GM12865 (cell line): ENCODE data around the gene TLCD3A.
"Not testable (repeated sequence)": the region's sequence is repeated elsewhere in the genome, so short reads cannot be mapped to it uniquely, and the experiment has no call there.

ENCODE experiments used
- DNase-seq: peaks from one replicate; pipeline ENCODE4 v3.0.0; 2010; ENCODE audit warnings: low read depth
- H3K4me3 ChIP-seq: 2 replicates; pipeline ENCODE4 v1.5.1; 2011; ENCODE audit warnings: mild to moderate bottlenecking, low read depth, low read length, control low read depth
- TF ChIP-seq, protein P1 (sequence below): IDR thresholded peaks from 2 replicates; pipeline ENCODE4 v1.5.1; 2011; ENCODE audit warnings: low read length, control low read depth, low read depth, inconsistent platforms; ENCODE audit not compliant: insufficient read depth; ENCODE audit errors: missing control alignments

The TLCD3A gene

DNA sequence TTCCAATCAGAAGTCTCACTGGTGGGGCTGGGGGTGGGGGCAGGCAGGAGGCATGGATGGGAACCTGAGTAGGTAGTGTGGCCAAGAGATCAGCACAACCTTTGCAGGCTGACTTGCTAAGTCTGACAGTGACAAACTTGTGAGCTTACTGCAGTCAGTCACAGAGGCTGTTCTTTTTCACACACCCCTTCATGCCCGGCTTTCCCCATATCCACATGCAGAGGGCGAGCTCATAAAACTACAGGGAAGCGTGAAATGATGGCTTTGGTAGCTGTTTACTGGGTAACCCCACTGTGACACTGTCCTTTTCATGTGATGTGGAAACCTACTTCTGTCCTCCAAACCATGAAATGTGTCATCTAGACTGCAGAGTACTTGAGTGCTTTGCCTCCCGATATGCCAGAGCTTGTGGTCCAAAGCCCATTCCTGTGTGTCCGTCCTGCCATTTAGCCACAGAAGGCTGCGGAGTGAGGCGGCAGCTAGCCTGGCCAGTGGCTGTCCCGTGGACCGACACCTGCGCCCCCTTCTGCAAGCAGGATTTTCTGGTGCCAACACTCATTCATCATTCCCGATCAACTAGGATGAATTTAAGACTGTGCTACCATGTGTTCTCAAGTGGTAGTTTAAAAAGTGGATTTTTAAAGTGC lies 9.9 kb downstream of the TLCD3A start:
- H3K4me3 ChIP-seq, result no peak overlapping the region
- TF ChIP-seq, protein P1, sequence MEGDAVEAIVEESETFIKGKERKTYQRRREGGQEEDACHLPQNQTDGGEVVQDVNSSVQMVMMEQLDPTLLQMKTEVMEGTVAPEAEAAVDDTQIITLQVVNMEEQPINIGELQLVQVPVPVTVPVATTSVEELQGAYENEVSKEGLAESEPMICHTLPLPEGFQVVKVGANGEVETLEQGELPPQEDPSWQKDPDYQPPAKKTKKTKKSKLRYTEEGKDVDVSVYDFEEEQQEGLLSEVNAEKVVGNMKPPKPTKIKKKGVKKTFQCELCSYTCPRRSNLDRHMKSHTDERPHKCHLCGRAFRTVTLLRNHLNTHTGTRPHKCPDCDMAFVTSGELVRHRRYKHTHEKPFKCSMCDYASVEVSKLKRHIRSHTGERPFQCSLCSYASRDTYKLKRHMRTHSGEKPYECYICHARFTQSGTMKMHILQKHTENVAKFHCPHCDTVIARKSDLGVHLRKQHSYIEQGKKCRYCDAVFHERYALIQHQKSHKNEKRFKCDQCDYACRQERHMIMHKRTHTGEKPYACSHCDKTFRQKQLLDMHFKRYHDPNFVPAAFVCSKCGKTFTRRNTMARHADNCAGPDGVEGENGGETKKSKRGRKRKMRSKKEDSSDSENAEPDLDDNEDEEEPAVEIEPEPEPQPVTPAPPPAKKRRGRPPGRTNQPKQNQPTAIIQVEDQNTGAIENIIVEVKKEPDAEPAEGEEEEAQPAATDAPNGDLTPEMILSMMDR, result no peak
- DNase-seq, result no peak

- DNase-seq, result no peak
- no peak overlapping the region for H3K4me3 ChIP-seq
- TF ChIP-seq, protein P1, result no peak
Measured at GRCh38 chr17:743139-743538, 10.7 kb downstream of the TLCD3A start.

- TF ChIP-seq, protein P1, result no peak
- no peak for DNase-seq
- H3K4me3 ChIP-seq, result no peak overlapping the region
Measured at GRCh38 chr17:744937-745336, 12.5 kb downstream of the TLCD3A start.

DNA sequence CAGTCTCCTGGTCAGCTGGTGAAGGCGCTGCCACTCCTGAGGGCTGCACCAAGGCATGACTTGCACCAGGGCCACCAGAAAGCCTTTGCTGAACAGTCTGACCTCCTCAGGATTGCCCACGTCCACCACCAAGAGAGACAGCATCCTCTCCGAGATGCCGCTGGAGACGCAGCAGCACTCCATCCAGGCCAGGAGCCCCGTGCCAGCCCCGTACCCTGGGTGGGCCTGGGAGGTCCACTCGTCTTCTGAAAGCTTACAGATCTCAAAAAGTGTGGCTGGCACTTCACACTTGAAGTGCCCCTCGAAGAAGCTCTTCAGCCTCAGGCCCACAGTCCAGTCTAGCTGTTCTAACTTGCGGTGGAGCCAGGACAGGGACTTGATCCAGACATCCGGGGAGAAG lies 13.0 kb downstream of the TLCD3A start:
- TF ChIP-seq, protein P1, result no peak
- DNase-seq, result no peak
- no peak overlapping the region for H3K4me3 ChIP-seq

- no peak overlapping the region for H3K4me3 ChIP-seq
- TF ChIP-seq, protein P1, result no peak
- DNase-seq, result no peak
Measured at GRCh38 chr17:746181-746580, 13.8 kb downstream of the TLCD3A start.

DNA sequence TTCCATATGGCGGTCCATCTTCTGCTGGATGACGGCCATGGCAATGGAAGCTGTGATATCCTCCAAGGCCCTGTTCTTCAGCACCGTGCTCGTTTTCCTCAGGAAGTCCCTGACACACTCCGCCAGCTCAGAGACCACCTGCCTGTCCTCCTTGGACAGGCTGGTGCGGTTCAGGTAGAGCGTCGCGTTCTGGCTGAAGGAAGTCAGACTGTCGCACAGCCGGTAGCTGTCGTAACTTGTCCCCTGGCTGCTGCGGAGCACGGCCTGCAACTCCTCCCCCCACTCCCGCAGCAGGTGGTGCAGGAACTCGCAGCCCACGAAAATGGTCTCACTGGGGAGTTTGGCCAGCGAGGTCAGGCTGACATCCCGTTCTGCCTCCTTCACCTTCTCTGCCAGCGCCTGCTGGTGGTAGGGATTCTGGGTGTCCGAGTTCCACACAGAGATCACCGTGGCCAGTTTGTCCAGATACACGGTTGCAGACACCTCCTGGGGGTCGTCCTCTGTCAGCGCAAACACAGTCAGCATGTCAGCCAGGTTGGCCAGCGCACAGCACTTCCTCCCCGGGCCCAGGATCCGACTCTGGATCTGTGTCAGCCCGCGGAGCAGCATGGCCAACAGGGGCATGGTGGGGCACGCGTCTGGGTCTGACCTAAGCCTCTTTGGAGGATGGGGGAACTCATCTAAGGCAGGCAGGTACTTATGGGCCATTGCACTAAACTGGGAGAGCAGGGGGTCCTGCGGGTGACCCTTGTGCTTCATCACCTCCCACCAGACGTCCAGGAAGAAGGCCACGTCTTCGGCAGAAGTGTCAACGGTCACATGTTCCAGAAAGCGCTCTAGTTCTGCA lies 14.6 kb downstream of the TLCD3A start:
- DNase-seq, result no peak

GRCh38 chr17:748604-749003 lies 16.2 kb downstream of the TLCD3A start:
- DNase-seq, H3K4me3 ChIP-seq: not testable (repeated sequence)

More for the DNA sequence above, 14.6 kb downstream of the TLCD3A start:
- TF ChIP-seq, protein P1, result no peak
- no peak overlapping the region for H3K4me3 ChIP-seq

- not testable (repeated sequence) for H3K4me3 ChIP-seq, DNase-seq
Measured at GRCh38 chr17:749359-749758, 17.0 kb downstream of the TLCD3A start.
